DOHH2 (cell line): Measurements from ENCODE around the gene GPN2.

Experiments used
- H3F3A ChIP-seq: fragments of 200-600 bp; sonication (generic), shearing (Covaris generic); 2 replicates; pipeline ENCODE4 v1.6.0; 2016; ENCODE audit warnings: antibody characterized with exemption, mild to moderate bottlenecking; ENCODE audit not compliant: control insufficient read depth, insufficient read depth
- H3K27ac ChIP-seq: fragments of 200-600 bp; sonication (generic); 2 replicates; pipeline ENCODE4 v1.5.1; 2014; ENCODE audit warnings: low read depth, mild to moderate bottlenecking, low read length, moderate library complexity
- H3K27me3 ChIP-seq: fragments of 200-600 bp; sonication (generic); 2 replicates; pipeline ENCODE4 v1.6.1; 2014; ENCODE audit warnings: mild to moderate bottlenecking, low read length, mixed read lengths; ENCODE audit not compliant: control insufficient read depth
- H3K36me3 ChIP-seq: fragments of 200-600 bp; sonication (generic); 2 replicates; pipeline ENCODE4 v1.6.1; 2014; ENCODE audit warnings: mild to moderate bottlenecking, low read length, moderate library complexity, mixed read lengths; ENCODE audit not compliant: control insufficient read depth
- H3K4me1 ChIP-seq: fragments of 200-600 bp; sonication (generic); 2 replicates; pipeline ENCODE4 v1.6.1; 2014; ENCODE audit warnings: mild to moderate bottlenecking, low read length, mixed read lengths; ENCODE audit not compliant: control insufficient read depth
- H3K4me2 ChIP-seq: fragments of 200-600 bp; sonication (generic); 2 replicates; pipeline ENCODE4 v1.6.0; 2014; ENCODE audit warnings: mild to moderate bottlenecking, low read length, moderate library complexity
- H3K4me3 ChIP-seq: fragments of 200-600 bp; sonication (generic); 2 replicates; pipeline ENCODE4 v1.5.1; 2014; ENCODE audit warnings: mild to moderate bottlenecking, low read length, mixed read lengths
- H3K79me2 ChIP-seq: fragments of 200-600 bp; sonication (generic); 2 replicates; pipeline ENCODE4 v1.6.1; 2014; ENCODE audit warnings: mild to moderate bottlenecking, low read length, mixed read lengths; ENCODE audit not compliant: control insufficient read depth
- H3K9me2 ChIP-seq: fragments of 200-600 bp; sonication (generic); replicated peaks from 2 replicates; pipeline ENCODE4 v1.6.1; 2014; ENCODE audit warnings: mild to moderate bottlenecking, low read length, mixed read lengths; ENCODE audit not compliant: control insufficient read depth
- H3K9me3 ChIP-seq: fragments of 200-600 bp; sonication (generic); 2 replicates; pipeline ENCODE4 v1.6.1; 2014; ENCODE audit warnings: antibody characterized with exemption, low read length, mixed read lengths; ENCODE audit not compliant: control insufficient read depth, insufficient read depth
- H4K20me1 ChIP-seq: fragments of 200-600 bp; sonication (generic); 2 replicates; pipeline ENCODE4 v1.6.0; 2014; ENCODE audit warnings: low read depth, mild to moderate bottlenecking, antibody characterized with exemption, low read length, moderate library complexity; ENCODE audit not compliant: control insufficient read depth, insufficient read depth
- CTCF ChIP-seq: fragments of 200-600 bp; sonication (generic); IDR thresholded peaks from one replicate; pipeline ENCODE4 v1.5.1; 2014; ENCODE audit warnings: antibody characterized with exemption, mild to moderate bottlenecking, low read depth, low read length; ENCODE audit not compliant: poor library complexity, severe bottlenecking
- EZH2phosphoT487 ChIP-seq: fragments of 200-600 bp; sonication (generic); IDR thresholded peaks from 2 replicates; pipeline ENCODE4 v1.6.1; 2017; ENCODE audit warnings: borderline replicate concordance, mild to moderate bottlenecking, antibody characterized with exemption, low read length, moderate library complexity, mixed read lengths

The GPN2 gene

GRCh38 chr1:26889551-26890466 is at the start of gene GPN2:
GPN2 (minus strand) TSS chr1:26890283; CDS start chr1:26890096, 187 bp downstream.
- Histone ChIP-seq H3K4me3 (peak within 1 kb of the TSS; percentile 93), H3K9me3 (no peaks in the 10 kb centered on the region), H3K9me2 (no peaks in the 10 kb centered on the region), H3K27ac (peak within 1 kb of the TSS; percentile 61), H4K20me1 (0 out of 2 replicates have a peak, but pooled peaks cover 9% of the 10 kb centered on the region), H3F3A (peaks cover 15% of the 10 kb centered on the region), H3K4me1 (peaks cover 21% of the 10 kb centered on the region), H3K36me3 (peaks cover 68% of the 10 kb centered on the region), H3K79me2 (peaks cover 30% of the 10 kb centered on the region), H3K4me2 (peak within 1 kb of the TSS; percentile 86), H3K27me3 (no peaks in the 10 kb centered on the region)
- TF ChIP-seq EZH2phosphoT487 = no peak
- TF ChIP-seq CTCF = no peak

GRCh38 chr1:26938659-26939025 is 48.6 kb upstream of the GPN2 start:
- Histone ChIP-seq H3F3A (no peaks in the 10 kb centered on the region), H3K4me1 (no peaks in the 10 kb centered on the region), H3K27ac (no peak overlapping the region), H3K79me2 (peaks cover 52% of the 10 kb centered on the region), H3K9me3 (no peaks in the 10 kb centered on the region), H3K4me3 (no peak overlapping the region), H3K9me2 (no peaks in the 10 kb centered on the region), H3K36me3 (peaks cover 64% of the 10 kb centered on the region), H3K4me2 (no peak overlapping the region), H4K20me1 (no peaks in the 10 kb centered on the region), H3K27me3 (no peaks in the 10 kb centered on the region)
- TF ChIP-seq EZH2phosphoT487 (no peak), CTCF (no peak)

- Histone ChIP-seq H3K9me2 (no peaks in the 10 kb centered on the region), H3F3A (no peaks in the 10 kb centered on the region), H3K4me3 (no peak overlapping the region), H3K4me1 (no peaks in the 10 kb centered on the region), H3K36me3 (peaks cover 63% of the 10 kb centered on the region), H3K27me3 (no peaks in the 10 kb centered on the region), H3K27ac (no peak overlapping the region), H4K20me1 (no peaks in the 10 kb centered on the region), H3K9me3 (no peaks in the 10 kb centered on the region), H3K4me2 (no peak overlapping the region), H3K79me2 (peaks cover 58% of the 10 kb centered on the region)
- TF ChIP-seq CTCF = no peak
Observed at GRCh38 chr1:26938004-26938658, 48.0 kb upstream of the GPN2 start.
